ENCODE results near the gene DNAJC21. TPM values are rescaled to one million over a fixed set of nuclear protein-coding genes. Genes with fewer than 3 reads are reported as not detected.

The DNAJC21 gene
- total RNA-seq, result 42.4 and 54.4 TPM in 2 replicates

GRCh38 chr5:34929134-34929719 lies at the start of gene DNAJC21:
TSS of gene DNAJC21 (plus strand) at chr5:34929559. CDS start at chr5:34929820, 261 bp downstream.
- FAIRE-seq (no peak), DNase-seq (ENCODE audit: low read depth) (peak; percentile 86)
- TF ChIP-seq, protein P1, sequence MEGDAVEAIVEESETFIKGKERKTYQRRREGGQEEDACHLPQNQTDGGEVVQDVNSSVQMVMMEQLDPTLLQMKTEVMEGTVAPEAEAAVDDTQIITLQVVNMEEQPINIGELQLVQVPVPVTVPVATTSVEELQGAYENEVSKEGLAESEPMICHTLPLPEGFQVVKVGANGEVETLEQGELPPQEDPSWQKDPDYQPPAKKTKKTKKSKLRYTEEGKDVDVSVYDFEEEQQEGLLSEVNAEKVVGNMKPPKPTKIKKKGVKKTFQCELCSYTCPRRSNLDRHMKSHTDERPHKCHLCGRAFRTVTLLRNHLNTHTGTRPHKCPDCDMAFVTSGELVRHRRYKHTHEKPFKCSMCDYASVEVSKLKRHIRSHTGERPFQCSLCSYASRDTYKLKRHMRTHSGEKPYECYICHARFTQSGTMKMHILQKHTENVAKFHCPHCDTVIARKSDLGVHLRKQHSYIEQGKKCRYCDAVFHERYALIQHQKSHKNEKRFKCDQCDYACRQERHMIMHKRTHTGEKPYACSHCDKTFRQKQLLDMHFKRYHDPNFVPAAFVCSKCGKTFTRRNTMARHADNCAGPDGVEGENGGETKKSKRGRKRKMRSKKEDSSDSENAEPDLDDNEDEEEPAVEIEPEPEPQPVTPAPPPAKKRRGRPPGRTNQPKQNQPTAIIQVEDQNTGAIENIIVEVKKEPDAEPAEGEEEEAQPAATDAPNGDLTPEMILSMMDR (IDR thresholded peaks at IDR 0.05; ENCODE audit: insufficient read depth, low read length, severe bottlenecking), result no peak
- H3K27me3 ChIP-seq (ENCODE audit: control insufficient read depth, insufficient read depth, low read length), result no peaks in the 10 kb centered on the region
- H3K4me3 ChIP-seq (ENCODE audit: low read depth, low read length), result peak within 1 kb of the TSS; percentile 97
- H3K36me3 ChIP-seq (ENCODE audit: control insufficient read depth, insufficient read depth, low read length), result peaks cover 5% of the 10 kb centered on the region

DNA sequence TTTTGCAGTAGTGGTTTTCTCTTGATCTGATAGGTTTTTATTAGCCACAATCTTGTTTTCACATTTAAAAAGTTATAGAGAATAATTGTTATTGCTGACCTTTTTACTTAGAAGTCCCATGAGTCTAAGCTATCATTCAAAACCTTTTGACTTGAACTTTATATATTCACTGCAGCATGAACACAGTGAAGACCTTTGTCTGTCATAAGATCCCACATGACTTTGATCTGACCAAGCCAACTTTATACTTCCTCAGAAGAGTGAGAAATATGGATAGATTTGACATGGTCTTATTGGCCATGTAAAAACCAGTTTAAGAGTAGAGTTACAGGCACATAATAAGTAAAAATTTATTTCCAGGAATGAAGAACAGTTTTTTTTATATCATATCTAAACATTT lies 48.1 kb upstream of the DNAJC21 start:
- no peaks in the 10 kb centered on the region for H3K27me3 ChIP-seq (ENCODE audit: control insufficient read depth, insufficient read depth, low read length)
- no peak for FAIRE-seq
- H3K36me3 ChIP-seq (ENCODE audit: control insufficient read depth, insufficient read depth, low read length), result no peaks in the 10 kb centered on the region
- H3K4me3 ChIP-seq (ENCODE audit: low read depth, low read length), result no peak overlapping the region
- TF ChIP-seq, protein P1 (IDR thresholded peaks at IDR 0.05; ENCODE audit: insufficient read depth, low read length, severe bottlenecking), result no peak
- DNase-seq (ENCODE audit: low read depth), result no peak

DNA sequence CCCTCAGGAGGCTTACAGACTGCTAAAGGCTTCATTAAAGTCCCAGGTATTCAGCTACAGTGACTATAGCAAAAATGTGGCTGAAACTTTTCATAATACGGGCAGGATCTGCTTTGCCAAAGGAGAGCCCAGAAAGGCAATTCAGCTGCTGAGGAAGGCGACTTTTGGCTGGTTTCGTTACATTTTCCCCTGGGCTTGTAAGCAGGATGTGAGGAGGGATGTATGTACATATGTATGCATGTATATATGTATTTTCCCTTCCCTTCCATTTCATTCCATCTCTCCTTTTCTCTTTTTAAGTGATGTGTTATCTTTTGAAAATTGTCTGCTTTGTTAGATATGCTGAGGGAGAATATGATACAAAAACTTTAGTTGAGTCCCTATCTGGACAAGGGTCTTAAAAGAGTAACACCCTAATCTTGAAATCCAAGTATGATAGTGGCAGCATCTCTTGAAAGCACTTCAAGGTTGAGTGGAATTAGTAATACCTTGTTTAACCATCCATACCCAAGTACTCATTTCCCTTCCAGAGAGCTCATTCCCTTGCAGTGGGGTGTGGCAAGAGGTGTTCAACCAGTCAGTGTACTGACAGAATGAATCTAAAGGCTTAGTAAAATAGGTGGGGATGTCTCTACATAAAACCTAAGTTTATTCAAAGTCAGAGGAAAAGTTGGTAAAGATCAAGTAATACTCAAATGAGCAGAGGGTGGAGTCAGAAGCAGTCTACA lies 42.8 kb upstream of the DNAJC21 start:
- TF ChIP-seq, protein P1 (IDR thresholded peaks at IDR 0.05; ENCODE audit: insufficient read depth, low read length, severe bottlenecking), result no peak
- FAIRE-seq, result no peak

GRCh38 chr5:34889394-34889793 lies 40.0 kb upstream of the DNAJC21 start:
- DNase-seq (ENCODE audit: low read depth) (no peak), FAIRE-seq (no peak)
- Histone ChIP-seq H3K4me3 (ENCODE audit: low read depth, low read length) (no peak overlapping the region), H3K27me3 (ENCODE audit: control insufficient read depth, insufficient read depth, low read length) (no peaks in the 10 kb centered on the region), H3K36me3 (ENCODE audit: control insufficient read depth, insufficient read depth, low read length) (no peaks in the 10 kb centered on the region)
- TF ChIP-seq, protein P1 (IDR thresholded peaks at IDR 0.05; ENCODE audit: insufficient read depth, low read length, severe bottlenecking), result no peak

More for the DNA sequence above, 42.8 kb upstream of the DNAJC21 start:
- no peak overlapping the region for H3K4me3 ChIP-seq (ENCODE audit: low read depth, low read length)
- no peaks in the 10 kb centered on the region for H3K27me3 ChIP-seq (ENCODE audit: control insufficient read depth, insufficient read depth, low read length)
- DNase-seq (ENCODE audit: low read depth), result peak; percentile 25
- H3K36me3 ChIP-seq (ENCODE audit: control insufficient read depth, insufficient read depth, low read length), result no peaks in the 10 kb centered on the region

- FAIRE-seq (peak; percentile 93), DNase-seq (ENCODE audit: low read depth) (no peak)
- no peaks in the 10 kb centered on the region for H3K36me3 ChIP-seq (ENCODE audit: control insufficient read depth, insufficient read depth, low read length)
- no peak overlapping the region for H3K4me3 ChIP-seq (ENCODE audit: low read depth, low read length)
- no peaks in the 10 kb centered on the region for H3K27me3 ChIP-seq (ENCODE audit: control insufficient read depth, insufficient read depth, low read length)
- TF ChIP-seq, protein P1 (IDR thresholded peaks at IDR 0.05; ENCODE audit: insufficient read depth, low read length, severe bottlenecking), result no peak
Measured at GRCh38 chr5:34891981-34892380, 37.4 kb upstream of the DNAJC21 start.

Data from bronchial epithelial cell (primary cell).